GM18909 (cell line): ENCODE measurements around the gene MBD3L2.
"Not testable (repeated sequence)": the region's sequence is repeated elsewhere in the genome, so short reads cannot be mapped to it uniquely, and the experiment has no call there.

Experiments used
- ATAC-seq: cut with Tn5 transposase; IDR thresholded peaks from one replicate; pipeline ENCODE4 v1.9.1; 2021; ENCODE audit warnings: mild to moderate bottlenecking; ENCODE audit not compliant: unreplicated experiment, poor library complexity

Gene MBD3L2

DNA sequence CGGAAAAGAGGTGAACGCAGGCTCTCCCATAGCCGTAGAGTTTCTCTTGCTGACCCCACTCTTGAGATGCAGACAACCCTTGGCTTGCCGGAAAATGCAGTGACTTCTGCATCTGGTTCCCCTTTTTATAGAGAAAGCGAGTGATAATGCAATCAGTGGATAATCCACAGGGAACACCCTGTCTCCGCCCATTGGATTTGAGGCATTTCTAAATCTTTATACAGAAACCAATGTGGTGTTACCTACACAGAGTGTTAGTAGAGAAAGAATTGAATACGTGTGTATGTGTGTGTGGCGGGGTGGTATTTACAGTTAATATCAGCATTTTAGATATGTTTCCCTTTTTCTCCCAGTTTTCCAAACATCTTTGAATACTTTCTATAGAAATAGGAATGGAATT, 9.5 kb downstream of the MBD3L2 start, which contains the start of gene MBD3L3:
MBD3L3 (minus strand) TSS at position 101 of the 400 bp plus-strand sequence; CDS start at position 30, 71 bp downstream.
- ATAC-seq, result not testable (repeated sequence)

DNA sequence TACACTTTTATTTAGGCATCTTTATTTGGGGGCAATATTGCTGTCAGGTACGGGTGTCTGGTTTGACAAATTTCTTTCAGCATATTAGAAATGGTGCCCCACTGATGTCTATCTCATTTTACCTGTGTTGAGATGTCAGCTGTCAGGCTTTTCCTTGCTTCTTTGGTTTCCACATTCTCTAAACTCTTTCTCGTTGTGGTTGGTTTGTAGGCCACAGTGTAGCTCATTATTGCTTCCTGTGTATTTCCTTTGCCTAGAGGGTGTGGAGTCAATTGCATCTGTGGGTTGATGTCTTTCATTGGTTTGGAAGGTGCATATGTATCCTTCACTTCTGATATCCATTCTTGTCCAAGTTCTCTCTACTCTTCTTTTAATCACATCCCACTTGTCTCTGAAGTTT, 10.9 kb downstream of the MBD3L2 start:
- not testable (repeated sequence) for ATAC-seq

DNA sequence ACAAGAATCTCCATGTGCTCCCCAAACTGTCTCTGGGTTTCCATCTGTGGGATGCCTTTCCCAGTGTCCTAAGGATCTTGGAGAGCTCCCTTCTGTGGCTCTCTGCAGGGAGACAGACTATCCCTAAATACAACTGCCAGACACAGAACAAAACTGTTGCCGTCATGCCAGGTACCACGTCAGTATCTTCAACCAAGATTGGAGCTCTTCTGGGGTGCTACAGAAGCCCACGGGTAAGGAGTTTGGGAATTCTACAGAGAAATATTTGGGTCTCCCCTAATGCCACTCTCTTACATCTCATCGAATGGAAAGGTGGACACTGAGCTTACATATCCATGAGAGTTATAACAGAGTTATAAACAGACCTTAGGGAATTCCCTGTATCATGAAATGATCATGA, 14.2 kb downstream of the MBD3L2 start:
- no peak for ATAC-seq

DNA sequence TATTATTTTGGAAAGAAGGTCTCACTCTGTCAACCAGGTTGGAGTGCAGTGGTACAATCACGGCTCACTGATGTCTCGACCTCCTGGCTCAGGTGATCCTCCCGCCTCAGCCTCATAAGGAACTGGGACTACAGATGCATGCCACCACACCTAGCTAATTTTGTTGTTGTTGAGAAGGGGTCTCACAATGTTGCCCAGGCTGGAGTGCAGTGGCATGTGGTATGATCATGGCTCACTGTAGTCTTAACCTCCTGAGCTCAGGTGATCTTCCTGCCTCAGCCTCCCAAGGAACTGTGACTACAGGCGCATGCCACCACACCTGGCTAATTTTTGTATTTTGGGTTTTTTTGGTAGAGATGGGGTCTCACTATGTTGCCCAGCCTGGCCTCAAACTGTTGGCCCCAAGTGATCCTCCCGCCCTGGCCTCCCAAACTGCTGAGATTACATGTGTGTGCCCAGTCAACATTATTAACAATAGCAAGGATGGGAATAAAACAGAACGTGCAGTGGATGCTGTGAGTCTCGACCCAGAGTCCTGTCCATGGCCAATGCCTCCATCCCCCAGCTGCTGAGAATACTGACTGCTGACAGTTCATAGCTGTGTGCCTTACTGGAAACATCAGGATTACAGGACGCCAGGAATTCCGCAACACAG, 14.8 kb downstream of the MBD3L2 start:
- no peak for ATAC-seq

DNA sequence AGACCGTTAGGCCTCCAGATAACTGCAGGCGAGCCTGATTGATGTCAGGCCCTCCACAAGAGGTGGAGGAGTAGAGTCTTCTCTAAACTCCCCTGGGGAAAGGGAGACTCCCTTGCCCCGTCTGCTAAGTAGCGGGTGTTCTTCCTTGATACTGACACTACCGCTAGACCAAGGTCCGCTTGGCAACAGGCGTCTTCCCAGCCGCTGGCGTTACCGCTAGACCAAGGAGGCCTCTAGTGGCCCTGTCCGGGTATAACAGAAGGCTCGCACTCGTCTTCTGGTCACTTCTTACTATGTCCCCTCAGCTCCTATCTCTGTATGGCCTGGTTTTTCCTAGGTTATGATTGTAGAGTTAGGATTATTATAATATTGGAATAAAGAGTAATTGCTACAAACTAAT, 18.0 kb downstream of the MBD3L2 start:
- ATAC-seq, result not testable (repeated sequence)

DNA sequence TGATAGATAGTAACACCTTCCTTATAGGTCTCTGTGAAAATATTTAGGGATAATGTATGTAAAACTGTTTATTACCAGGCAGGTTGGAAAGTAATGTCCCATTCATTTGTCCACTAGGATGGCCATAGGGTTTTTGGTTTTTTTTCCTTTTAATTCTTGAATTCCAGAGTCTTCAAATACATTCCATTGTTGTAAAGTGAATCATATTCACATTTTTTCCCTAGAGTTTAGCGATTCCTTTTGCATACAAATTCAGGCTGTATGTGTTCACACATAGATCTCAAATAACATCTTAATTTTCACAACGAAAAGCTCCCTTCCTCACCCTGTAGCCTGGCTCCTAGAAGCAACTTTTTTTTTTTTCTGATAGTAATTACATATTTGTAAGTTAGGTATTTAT, 18.6 kb downstream of the MBD3L2 start:
- ATAC-seq, result no peak

DNA sequence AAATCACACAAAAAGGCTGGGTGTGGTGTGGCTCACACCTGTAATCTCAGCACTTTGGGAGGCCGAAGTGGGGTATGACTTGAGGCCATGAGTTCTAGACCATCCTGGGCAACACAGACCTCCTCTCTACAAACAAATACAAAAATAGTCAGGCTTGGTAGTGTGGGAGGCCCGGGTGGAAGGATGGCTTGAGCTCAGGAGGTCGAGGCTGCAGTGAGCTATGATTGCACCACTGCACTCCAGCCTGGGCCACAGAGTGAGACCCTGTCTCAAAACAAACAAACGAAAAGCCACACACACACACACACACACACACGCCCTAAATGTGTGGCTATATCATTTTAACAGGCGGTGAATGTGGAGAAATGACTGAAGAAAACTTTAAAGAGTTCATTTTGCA, 19.5 kb downstream of the MBD3L2 start:
- ATAC-seq, result no peak

DNA sequence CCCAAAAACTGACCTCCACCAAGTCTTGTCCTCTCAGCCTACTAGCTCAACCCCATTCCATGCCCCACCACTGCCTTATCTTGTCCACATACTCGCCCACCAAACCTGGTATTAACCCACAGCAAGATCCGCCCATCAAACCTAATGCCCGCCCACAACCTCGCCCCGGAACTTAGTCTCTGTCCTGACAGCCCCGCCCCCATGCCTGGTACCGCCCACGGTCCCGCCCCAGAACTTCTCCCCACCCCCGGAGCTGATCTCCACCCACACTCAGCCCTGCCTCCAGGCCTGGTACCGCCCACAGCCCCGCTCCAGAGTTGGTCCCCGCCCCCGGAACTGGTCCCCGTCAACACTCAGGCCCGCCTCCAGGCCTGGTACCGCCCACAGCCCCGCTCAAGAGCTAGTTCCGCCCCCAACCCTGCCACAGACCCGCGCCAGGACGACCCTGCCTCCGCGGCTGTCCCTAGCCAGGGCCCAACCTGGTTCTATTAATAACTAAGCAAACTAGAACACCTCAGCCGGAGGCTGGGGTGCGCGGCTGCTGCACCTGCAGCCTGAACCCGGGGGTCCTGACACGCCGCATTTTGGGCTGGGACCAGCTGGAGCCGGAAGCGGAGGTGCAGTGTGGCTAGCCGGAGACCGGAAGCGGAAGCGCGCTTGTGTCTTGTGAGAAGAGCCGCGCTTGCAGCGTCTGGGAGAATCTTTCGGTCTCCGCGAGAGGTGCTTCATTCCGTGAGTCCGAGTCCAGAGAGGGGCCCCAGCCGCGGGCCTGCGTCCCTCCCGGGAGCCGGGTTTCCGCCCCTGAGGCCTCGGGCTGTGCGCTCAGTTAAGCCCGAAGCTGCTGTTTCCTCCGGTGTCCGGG, 20.2 kb downstream of the MBD3L2 start, which contains the start of gene ZNF557:
ZNF557 (plus strand) TSS at position 662 of the 862 bp plus-strand sequence. CDS start 5,372 bp downstream, outside the sequence.
- ATAC-seq, result peak; percentile 88

DNA sequence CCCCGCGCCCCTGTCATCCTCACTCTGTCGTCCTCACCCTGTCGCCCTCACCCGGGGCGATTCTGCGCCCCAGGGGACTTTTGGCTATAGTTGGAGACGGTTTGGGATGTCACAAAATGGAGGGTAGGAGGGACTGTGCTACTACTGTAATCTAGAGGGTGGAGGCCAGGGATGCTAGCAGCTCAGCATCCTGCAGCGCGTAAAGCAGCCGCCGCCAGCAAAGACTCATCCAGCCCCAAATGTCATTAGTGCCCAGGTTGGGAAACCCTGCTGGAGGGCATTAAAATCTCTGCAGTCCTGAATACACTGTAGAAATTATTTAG, 20.7 kb downstream of the MBD3L2 start:
- ATAC-seq, result no peak

DNA sequence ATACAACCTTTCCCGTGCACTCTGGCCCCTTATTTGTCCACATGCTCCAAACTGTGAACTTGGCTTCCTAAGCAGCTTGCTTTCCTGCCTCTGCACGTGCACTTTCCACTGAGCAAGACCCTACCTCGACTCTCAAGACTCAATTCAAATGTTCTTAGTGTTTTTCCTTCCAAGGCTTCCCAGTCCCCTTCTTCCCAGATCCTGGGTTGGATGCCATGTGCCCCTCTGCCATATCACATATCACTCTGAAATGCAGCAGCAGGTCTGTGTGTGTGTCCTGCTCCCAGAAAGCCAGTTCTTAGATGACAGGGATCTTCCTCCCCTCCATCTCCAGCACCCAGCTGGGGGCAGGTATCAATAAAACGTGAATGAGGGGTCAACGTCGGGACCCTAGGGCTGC, 23.4 kb downstream of the MBD3L2 start:
- ATAC-seq, result no peak

DNA sequence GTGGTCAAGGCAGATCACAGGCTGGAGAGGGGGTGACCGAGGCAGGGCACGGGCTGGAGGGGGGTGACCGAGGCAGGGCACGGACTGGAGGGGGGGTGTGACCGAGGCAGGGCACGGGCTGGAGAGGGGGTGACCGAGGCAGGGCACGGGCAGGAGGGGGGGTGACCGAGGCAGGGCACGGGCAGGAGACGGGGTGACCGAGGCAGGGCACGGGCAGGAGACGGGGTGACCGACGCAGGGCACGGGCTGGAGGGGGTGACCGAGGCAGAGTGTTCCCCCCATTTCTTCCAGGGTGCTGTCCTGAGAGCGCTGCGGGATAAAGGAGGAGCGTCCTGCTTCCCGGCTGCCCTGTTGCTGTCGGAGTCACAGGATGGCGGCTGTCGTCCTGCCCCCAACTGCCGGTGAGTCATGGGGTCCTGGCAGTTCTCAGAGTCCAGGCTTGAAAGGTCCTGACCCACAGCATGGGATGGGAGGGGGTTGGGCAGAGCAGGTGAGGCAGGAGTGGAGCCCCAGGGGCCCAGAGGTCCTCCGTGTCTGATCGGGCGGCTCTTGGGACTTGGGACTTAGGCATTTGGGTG, 25.7 kb downstream of the MBD3L2 start:
- ATAC-seq, result no peak

DNA sequence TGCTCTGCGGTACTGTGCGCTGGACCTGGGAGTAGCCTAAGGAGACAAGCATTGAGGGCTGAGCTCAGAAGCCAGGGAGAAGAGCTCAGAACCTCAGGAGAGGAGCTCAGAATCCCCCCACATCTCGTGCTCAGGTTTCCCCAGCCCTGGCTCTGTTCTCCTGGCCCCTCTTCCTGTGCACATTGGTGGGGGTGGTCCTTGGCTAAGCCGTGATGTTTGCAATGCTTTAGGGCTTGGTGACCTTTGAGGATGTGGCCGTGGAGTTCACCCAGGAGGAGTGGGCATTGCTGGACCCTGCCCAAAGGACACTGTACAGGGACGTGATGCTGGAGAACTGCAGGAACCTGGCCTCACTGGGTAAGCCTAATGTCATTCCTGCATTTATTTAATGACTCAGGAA, 27.0 kb downstream of the MBD3L2 start:
- ATAC-seq, result no peak

DNA sequence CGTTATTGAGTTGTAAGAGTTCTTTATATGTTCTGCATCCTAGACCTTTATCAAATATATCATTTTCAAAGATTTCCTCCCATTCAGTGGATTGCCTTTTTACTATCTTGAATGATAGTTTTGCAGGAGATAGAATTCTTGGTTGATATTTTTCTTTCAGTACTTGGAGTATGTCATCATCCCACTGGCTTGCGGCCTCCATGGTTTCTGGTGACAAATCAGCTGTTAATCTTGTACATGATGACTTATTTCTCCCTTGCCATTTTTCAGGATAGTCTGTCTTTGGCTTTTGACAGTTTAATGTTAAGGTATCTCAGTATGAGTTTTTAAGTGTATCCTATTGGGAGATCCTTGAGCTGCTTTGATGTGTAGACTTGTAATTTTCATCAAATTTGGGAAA, 28.9 kb downstream of the MBD3L2 start:
- no peak for ATAC-seq

DNA sequence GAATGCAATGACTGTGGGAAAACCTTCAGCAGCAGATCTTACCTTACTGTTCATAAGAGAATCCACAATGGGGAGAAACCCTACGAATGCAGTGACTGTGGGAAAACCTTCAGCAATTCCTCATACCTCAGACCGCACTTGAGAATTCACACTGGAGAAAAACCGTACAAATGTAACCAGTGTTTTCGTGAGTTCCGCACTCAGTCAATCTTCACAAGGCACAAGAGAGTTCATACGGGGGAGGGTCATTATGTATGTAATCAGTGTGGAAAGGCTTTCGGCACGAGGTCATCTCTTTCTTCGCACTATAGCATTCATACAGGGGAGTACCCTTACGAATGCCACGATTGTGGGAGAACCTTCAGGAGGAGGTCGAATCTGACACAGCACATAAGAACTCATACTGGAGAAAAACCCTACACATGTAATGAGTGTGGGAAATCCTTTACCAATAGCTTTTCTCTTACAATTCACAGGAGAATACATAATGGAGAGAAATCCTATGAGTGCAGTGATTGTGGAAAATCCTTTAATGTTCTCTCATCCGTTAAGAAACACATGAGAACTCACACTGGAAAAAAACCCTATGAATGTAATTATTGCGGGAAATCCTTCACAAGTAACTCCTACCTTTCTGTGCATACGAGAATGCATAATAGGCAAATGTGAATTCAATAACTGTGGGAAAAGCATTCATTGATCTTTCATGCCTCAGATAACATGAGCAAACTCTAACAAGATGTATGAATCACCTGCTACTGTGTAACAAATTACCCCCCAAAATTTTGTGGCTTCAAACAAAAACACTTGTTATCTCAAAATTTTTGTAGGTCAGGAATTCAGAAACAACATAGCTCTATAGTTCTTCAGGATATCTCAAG, 34.2 kb downstream of the MBD3L2 start:
- no peak for ATAC-seq

DNA sequence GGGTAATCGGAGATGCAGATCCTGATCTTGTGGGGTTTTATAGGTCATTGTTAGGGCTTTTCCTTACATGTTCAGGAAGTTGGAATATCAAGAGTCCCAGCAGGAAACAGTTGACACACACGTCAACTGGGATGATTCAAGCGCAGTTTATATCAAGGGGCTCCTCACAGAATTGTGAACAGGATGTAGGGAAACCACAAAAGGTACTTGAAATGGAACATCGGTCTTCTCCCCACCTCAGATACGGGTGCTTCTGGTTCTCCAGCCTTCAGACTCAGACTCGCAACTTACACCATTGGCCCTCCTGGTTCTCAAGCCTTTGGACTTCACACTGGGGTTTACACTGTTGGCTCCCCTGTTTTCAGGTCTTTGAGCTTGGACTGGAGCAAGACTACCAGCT, 39.9 kb downstream of the MBD3L2 start:
- no peak for ATAC-seq

DNA sequence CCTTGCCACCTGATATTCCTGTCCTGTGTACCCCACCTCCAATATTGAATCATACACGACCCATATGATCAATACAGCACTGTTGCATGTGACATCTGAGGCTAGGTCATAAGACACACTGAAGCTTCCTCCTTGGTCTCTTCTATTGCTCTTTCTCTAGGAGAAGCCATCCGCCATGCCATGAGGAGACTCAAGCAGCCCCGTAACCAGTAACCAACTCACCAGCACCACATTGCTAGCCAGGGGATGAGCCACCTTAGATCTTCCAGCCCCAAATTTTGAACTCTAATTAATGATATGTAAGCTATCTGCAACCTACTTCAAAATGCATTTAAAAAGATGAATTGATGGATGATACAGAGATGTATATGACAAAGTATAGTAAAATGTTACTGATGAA, 49.0 kb downstream of the MBD3L2 start:
- no peak for ATAC-seq

DNA sequence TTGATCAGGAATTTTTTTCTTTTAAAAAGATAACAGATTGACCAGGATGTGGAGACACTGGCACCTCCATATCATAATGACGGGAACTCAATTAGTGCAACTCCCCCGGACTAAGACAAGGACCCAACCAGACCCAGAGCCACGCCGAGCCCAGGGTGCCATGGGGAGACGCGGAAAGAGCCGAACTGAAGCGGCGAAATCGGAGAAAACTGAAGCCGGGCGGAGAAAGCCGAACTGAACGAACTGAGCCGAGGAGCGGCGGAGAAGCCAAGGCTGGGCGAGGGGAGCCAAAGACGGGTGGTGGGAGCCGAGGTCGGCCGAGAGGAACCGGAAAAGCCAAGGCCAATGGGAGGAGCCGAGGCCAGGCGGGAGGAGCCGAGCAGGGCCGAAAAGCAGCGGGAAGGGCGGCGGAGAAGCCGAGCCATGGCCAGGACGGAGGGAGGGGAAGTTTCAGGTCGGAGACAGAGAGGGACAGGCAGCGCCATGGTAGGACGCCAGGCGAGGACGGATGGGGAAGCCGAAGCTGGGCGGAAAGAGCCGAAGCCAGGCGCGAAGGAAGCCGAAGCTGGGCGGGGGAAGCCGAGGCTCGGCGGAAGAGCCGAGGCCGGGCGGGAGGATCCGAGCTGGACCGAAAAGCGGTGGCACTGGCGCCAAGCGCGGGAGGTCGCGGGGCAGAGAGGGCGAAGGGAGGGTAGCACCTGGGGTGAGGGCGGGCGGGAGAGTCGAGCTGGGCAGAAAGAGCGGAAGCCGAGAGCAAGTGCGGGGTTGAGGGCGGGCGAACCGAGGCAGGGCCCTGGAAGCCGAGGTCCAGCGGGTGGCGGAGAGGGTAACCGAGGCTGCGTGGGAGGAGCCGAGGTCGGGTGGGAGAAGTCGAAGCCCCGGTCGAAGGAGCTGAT, 49.8 kb downstream of the MBD3L2 start:
- peak; percentile 82 for ATAC-seq

DNA sequence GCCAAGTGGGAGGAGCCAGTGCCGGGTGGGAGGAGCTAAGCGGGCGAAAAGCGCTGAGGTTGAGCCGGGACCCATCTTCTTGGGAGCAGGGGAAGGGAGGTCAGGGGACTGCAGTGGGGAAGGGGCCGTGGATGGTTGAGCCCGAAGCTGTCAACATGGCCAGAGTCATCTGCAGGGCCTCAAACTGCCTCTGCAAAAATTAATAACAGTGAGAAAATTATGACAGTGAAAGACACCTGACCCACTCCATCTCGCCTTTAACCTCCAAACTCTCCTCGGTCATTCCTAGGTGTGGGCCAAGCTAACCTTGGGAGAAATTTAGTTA, 50.4 kb downstream of the MBD3L2 start:
- no peak for ATAC-seq
